GM12878 (cell line): ENCODE results near the gene DDX56. TPM values are rescaled to one million over a fixed set of nuclear protein-coding genes. Genes with fewer than 3 reads are reported as not detected.
A peak's percentile ranks its signal among the peaks of the same experiment; 100 is the strongest.

Source experiments
- ATAC-seq: fragments of 200-7000 bp; cut with Tn5 transposase; 3 replicates; pipeline ENCODE4 v1.9.1; 2020; ENCODE audit warnings: mild to moderate bottlenecking, moderate library complexity
- BruUV-seq: library from RNA; stranded (reverse); fragments of 400-500 nt; replicated peaks from 2 replicates; lab custom pipeline; 2021; lab: Mats Ljungman, UMichigan
- CTCF ChIA-PET: fragments of 300-600 bp; sonication (Branson Sonifier 250); formaldehyde crosslinking; extraction: SDS; loops from one replicate; lab custom pipeline; 2021; ENCODE audit warnings: inconsistent platforms; lab: Yijun Ruan, JAX
- POLR2A ChIA-PET: fragments of 350-600 bp; formaldehyde crosslinking; extraction: SDS; loops from one replicate; lab custom pipeline; 2021; ENCODE audit warnings: inconsistent platforms; lab: Charles Lee
- RAD21 ChIA-PET: fragments of 300-600 bp; sonication (Branson Sonifier 250); formaldehyde crosslinking; loops from one replicate; lab custom pipeline; 2023; ENCODE audit warnings: antibody characterized with exemption; ENCODE audit not compliant: unreplicated experiment; lab: Charles Lee
- SMC1A ChIA-PET: fragments of 300-600 bp; sonication (Branson Sonifier 250); formaldehyde crosslinking; loops from one replicate; lab custom pipeline; 2023; ENCODE audit not compliant: unreplicated experiment, uncharacterized antibody; lab: Charles Lee
- DNase-seq: peaks from one replicate; pipeline ENCODE4 v3.0.0-alpha.2; 2011; ENCODE audit warnings: low read depth, low spot score
- FAIRE-seq: peaks from 3 replicates; lab custom pipeline; 2011; peaks lifted over from hg19 to GRCh38; lab: Jason Lieb, UNC
- H2AFZ ChIP-seq: 2 replicates; pipeline ENCODE4 v1.6.0; 2011; ENCODE audit warnings: low read depth, low read length, control low read depth; ENCODE audit not compliant: control insufficient read depth
- H3K27ac ChIP-seq: 2 replicates; pipeline ENCODE4 v1.5.1; 2011; ENCODE audit warnings: control low read depth; ENCODE audit not compliant: control insufficient read depth, insufficient read depth
- H3K27me3 ChIP-seq, 2 experiments: replicated peaks in 1 of 2; 2 replicates each; pipeline versions ENCODE4 v1.6.0 to v1.6.1; 2011; ENCODE audit warnings: low read length in 1 of 2; ENCODE audit not compliant: control insufficient read depth in 2 of 2, insufficient read depth in 2 of 2
- H3K36me3 ChIP-seq, 2 experiments: 2 replicates each; pipeline ENCODE4 v1.5.1; 2011; ENCODE audit warnings: low read length in 1 of 2; ENCODE audit not compliant: control insufficient read depth in 2 of 2, insufficient read depth in 2 of 2
- H3K4me1 ChIP-seq: 2 replicates; pipeline ENCODE4 v1.6.1; 2011; ENCODE audit warnings: mild to moderate bottlenecking, low read length, moderate library complexity, mixed read lengths; ENCODE audit not compliant: control insufficient read depth, insufficient read depth
- H3K4me2 ChIP-seq: 2 replicates; pipeline ENCODE4 v1.6.0; 2011; ENCODE audit warnings: control low read depth; ENCODE audit not compliant: control insufficient read depth, insufficient read depth
- H3K4me3 ChIP-seq: fragments of 200-600 bp; sonication (generic); 2 replicates; pipeline ENCODE4 v1.5.1; 2016
- H3K79me2 ChIP-seq: 2 replicates; pipeline ENCODE4 v1.6.0; 2011; ENCODE audit warnings: low read length; ENCODE audit not compliant: control insufficient read depth, insufficient read depth
- H3K9ac ChIP-seq: 2 replicates; pipeline ENCODE4 v1.8.0; 2011; ENCODE audit warnings: low read length, control low read depth, mixed read lengths; ENCODE audit not compliant: control insufficient read depth, insufficient read depth
- H3K9me3 ChIP-seq: replicated peaks from 3 replicates; pipeline ENCODE4 v1.5.1; 2011; ENCODE audit warnings: mild to moderate bottlenecking, low read length; ENCODE audit not compliant: control insufficient read depth, insufficient read depth
- H4K20me1 ChIP-seq: 2 replicates; pipeline ENCODE4 v1.6.0; 2011; ENCODE audit not compliant: control insufficient read depth, insufficient read depth
- EED ChIP-seq: sonication (generic); IDR thresholded peaks from 2 replicates; pipeline ENCODE4 v1.6.1; 2016; ENCODE audit warnings: antibody characterized with exemption, low read depth
- HDGF ChIP-seq: fragments of 450-650 bp; IDR thresholded peaks from 2 replicates; pipeline ENCODE4 v1.6.1; 2016; ENCODE audit warnings: antibody characterized with exemption
- MEF2B ChIP-seq: fragments of 450-650 bp; IDR thresholded peaks from 2 replicates; pipeline ENCODE4 v1.6.1; 2018; ENCODE audit warnings: mild to moderate bottlenecking, moderate library complexity; ENCODE audit not compliant: partially characterized antibody, poor library complexity, severe bottlenecking
- NR2C2 ChIP-seq: IDR thresholded peaks from 2 replicates; pipeline ENCODE4 v1.6.1; 2011; ENCODE audit warnings: borderline replicate concordance, low read depth; ENCODE audit not compliant: control insufficient read depth, insufficient read length
- NR2F1 ChIP-seq: fragments of 450-650 bp; conservative IDR thresholded peaks from 2 replicates; pipeline ENCODE4 v1.6.1; 2017; ENCODE audit warnings: mild to moderate bottlenecking
- POLR2AphosphoS5 ChIP-seq: IDR thresholded peaks from 2 replicates; pipeline ENCODE4 v1.6.1; 2011; ENCODE audit warnings: mild to moderate bottlenecking, low read length, inconsistent platforms
- RAD51 ChIP-seq: fragments of 450-650 bp; IDR thresholded peaks from 2 replicates; pipeline ENCODE4 v1.6.1; 2016; ENCODE audit warnings: moderate library complexity, mild to moderate bottlenecking, inconsistent platforms
- SP1 ChIP-seq: IDR thresholded peaks from one replicate; pipeline ENCODE4 v1.6.1; 2011; ENCODE audit warnings: low read depth, low read length
- SUZ12 ChIP-seq: fragments of 200-600 bp; sonication (generic); IDR thresholded peaks from one replicate; pipeline ENCODE4 v1.6.1; 2018; ENCODE audit warnings: antibody characterized with exemption, mild to moderate bottlenecking; ENCODE audit not compliant: unreplicated experiment
- TCF7 ChIP-seq: IDR thresholded peaks from 2 replicates; pipeline ENCODE4 v1.6.1; 2014; ENCODE audit warnings: antibody characterized with exemption, borderline replicate concordance
- WGBS: methylation state at CpG from one replicate; pipeline ENCODE4 v1.1.6; 2016; ENCODE audit warnings: low lambda C conversion rate; ENCODE audit not compliant: insufficient replicate concordance, insufficient coverage; ENCODE audit errors: missing lambda C conversion rate; 5-methylcytosine and 5-hydroxymethylcytosine counted together
- in situ Hi-C: fragments of 300-500 bp; cut with MboI; formaldehyde crosslinking; loops from 9 replicates; pipeline ENCODE4 v1.14.3; 2018; ENCODE audit warnings: mixed read lengths
- intact Hi-C: fragments of 100-400 bp; cut with micrococcal nuclease; formaldehyde crosslinking; loops from one replicate; pipeline ENCODE4 v1.14.2; 2022; ENCODE audit not compliant: unreplicated experiment
- polyA plus RNA-seq, 11 experiments: library from polyadenylated mRNA; depleted of rRNA in 4 of 11; unstranded in 6 of 11; stranded (reverse) in 5 of 11; fragments of >200 nt; fragmentation: Nextera tagmentation in 4 of 11; fragmentation: Illumina TruSeq in 1 of 11; extraction: Ambion mirVana in 4 of 11; extraction: Trizol in 1 of 11; gene quantifications; 1 replicate in 1 of 11; 2 replicates in 10 of 11; pipeline versions ENCODE4 v1.2.1 to v1.2.3, GENCODE V29; 2011 to 2016; ENCODE audit warnings: inconsistent platforms in 2 of 11, missing spikeins in 2 of 11, low read depth in 1 of 11
- total RNA-seq, 4 experiments: library from RNA; depleted of rRNA in 3 of 4; stranded (reverse); fragments of >200 nt in 3 of 4; fragmentation: Illumina TruSeq in 1 of 4; extraction: Trizol in 1 of 4; gene quantifications; 2 replicates each; pipeline versions ENCODE4 v1.2.1 to v1.2.3, GENCODE V29; 2013 to 2021

DDX56 gene
- total and polyA plus RNA-seq, 10 of the 15 experiments (the other 5 are each of a cell fraction or from before 2014, with no cell fraction given) = 19.8 to 136 (median 81.3) TPM

GRCh38 chr7:44572771-44573170 lies 937 bp downstream of the DDX56 start:
- Histone ChIP-seq H3K27ac (peak overlapping the region; percentile 94; the same call in 1 of the 2 replicates), H4K20me1 (no peaks in the 10 kb centered on the region; the same call in 1 of the 2 replicates), H3K79me2 (peaks cover 35% of the 10 kb centered on the region), H2AFZ (no peak overlapping the region), H3K4me3 (peak overlapping the region; percentile 94), H3K4me1 (peaks cover 11% of the 10 kb centered on the region)
- SMC1A ChIA-PET = interaction anchor here (1.0 to 4.1 kb wide), 3 partner anchors 8 to 309 kb away, joined by 3 to 17 read pairs (median 3); partner anchors contain the start of gene H2AZ2
- in situ Hi-C loops = no loop called here
- DNase-seq = no peak
- RAD21 ChIA-PET = interaction anchor here (1.2 to 1.7 kb wide), 3 partner anchors 8 to 276 kb away, joined by 5 to 9 read pairs (median 5); partner anchors contain the start of gene TMED4
- POLR2A ChIA-PET = interaction anchor here (0.9 to 3.0 kb wide), 7 partner anchors 9 to 279 kb away, joined by 3 to 18 read pairs (median 5); partner anchors contain the start of gene TMED4
- CTCF ChIA-PET = interaction anchor here (1.4 to 4.4 kb wide), 3 partner anchors 8 to 331 kb away, joined by 6 to 23 read pairs (median 6); partner anchors contain the start of gene TMED4
- no peak for FAIRE-seq
- intact Hi-C loops = no loop called here
- WGBS = 42% methylated on average over 5 of the region's 5 CpGs
- TF ChIP-seq HDGF (no peak), SUZ12 (no peak), EED (no peak), NR2C2 (no peak), RAD51 (no peak)
- TF ChIP-seq, all 136 proteins: peak for 0
- no peak for ATAC-seq
- Histone ChIP-seq H3K9me3 (no peaks in the 10 kb centered on the region), H3K9ac (peak overlapping the region; percentile 92), H3K27me3 (no peaks in the 10 kb centered on the region), H3K4me2 (peak overlapping the region; percentile 85), H3K36me3 (peaks cover 25 to 41% of the 10 kb centered on the region in 2 experiments)
- no TSS peak for BruUV-seq

DNA sequence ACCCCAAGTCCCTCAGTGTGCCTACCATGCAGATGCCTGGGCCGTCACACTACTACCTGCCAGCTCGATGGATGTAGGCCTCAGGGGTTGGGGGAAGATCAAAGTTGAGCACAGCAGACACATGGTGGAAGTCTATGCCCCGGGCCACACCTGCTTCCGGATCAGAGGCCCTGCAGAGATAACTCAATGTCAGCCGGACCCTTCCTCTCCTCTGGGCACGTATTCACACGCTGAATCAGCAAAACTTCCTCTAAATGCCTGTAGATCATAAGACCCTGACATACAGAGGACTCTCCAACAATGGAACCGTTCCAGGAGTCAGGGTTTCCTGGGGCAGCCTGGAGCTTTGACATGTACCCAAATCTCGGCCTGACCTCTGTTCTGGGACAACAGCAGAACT lies 3.7 kb downstream of the DDX56 start:
- no peak for ATAC-seq
- H3K4me2 ChIP-seq = no peak overlapping the region
- no peak overlapping the region for H3K9ac ChIP-seq
- WGBS = 93% methylated on average over 9 of the region's 9 CpGs
- in situ Hi-C loops (no loop called here), intact Hi-C loops (no loop called here)
- H3K27me3 ChIP-seq = no peaks in the 10 kb centered on the region
- no peak overlapping the region for H3K27ac ChIP-seq
- no peak for TF ChIP-seq TCF7
- TF ChIP-seq POLR2AphosphoS5 = 0 out of 2 replicates have a peak, but pooled peaks have one; percentile 16
- no peak for TF ChIP-seq MEF2B
- TF ChIP-seq SP1 = no peak
- TF ChIP-seq NR2F1 = no peak
- no TSS peak for BruUV-seq
- peaks cover 9% of the 10 kb centered on the region for H3K4me1 ChIP-seq
- H3K4me3 ChIP-seq = no peak overlapping the region
- H4K20me1 ChIP-seq = no peaks in the 10 kb centered on the region; the same call in 1 of the 2 replicates
- peaks cover 39 to 57% of the 10 kb centered on the region in 2 experiments for H3K36me3 ChIP-seq
- H2AFZ ChIP-seq = no peak overlapping the region
- FAIRE-seq = no peak
- H3K9me3 ChIP-seq = no peaks in the 10 kb centered on the region
- no peak for DNase-seq
- CTCF ChIA-PET = interaction anchor here (1.2 to 2.0 kb wide), 3 partner anchors 9 to 329 kb away, joined by 4 to 6 read pairs (median 6); no protein-coding TSS in a partner anchor
- H3K79me2 ChIP-seq = peaks cover 35% of the 10 kb centered on the region
- SMC1A ChIA-PET = interaction anchor here (2.1 kb wide), 1 partner anchor 37 kb away, joined by 6 read pairs; the partner anchor contains the start of gene OGDH
- RAD21 ChIA-PET = no interaction called here
- POLR2A ChIA-PET = interaction anchor here (0.6 kb wide), 1 partner anchor 189 kb away, joined by 5 read pairs; no protein-coding TSS in a partner anchor
